Vagina (tissue), 2 donors: Measurements from ENCODE around the gene IP6K1. TPM values are rescaled to one million over a fixed set of nuclear protein-coding genes. Genes with fewer than 3 reads are reported as not detected.
"Not testable (repeated sequence)": the region's sequence is repeated elsewhere in the genome, so short reads cannot be mapped to it uniquely, and the experiment has no call there.

Experiments used
- DNase-seq, 2 donors: peaks; one replicate each; pipeline ENCODE4 v3.0.0-alpha.2; 2017; ENCODE audit errors: extremely low spot score in 2 of 2
- H3K27ac ChIP-seq: fragments of 200-600 bp; sonication (generic); one replicate; pipeline ENCODE4 v1.5.1; 2019
- H3K27me3 ChIP-seq: fragments of 200-600 bp; sonication (generic); one replicate; pipeline ENCODE4 v1.5.1; 2019
- H3K36me3 ChIP-seq, 2 donors: fragments of 200-600 bp; sonication (generic); one replicate each; pipeline ENCODE4 v1.5.1; 2017 to 2019
- H3K4me1 ChIP-seq: fragments of 200-600 bp; sonication (generic); one replicate; pipeline ENCODE4 v1.5.1; 2019
- H3K4me3 ChIP-seq, 2 donors: fragments of 200-600 bp; sonication (generic); 1 replicate in 1 of 2; 2 replicates in 1 of 2; pipeline ENCODE4 v1.5.1; 2016 to 2019
- H3K9me3 ChIP-seq: fragments of 200-600 bp; sonication (generic); one replicate; pipeline ENCODE4 v1.5.1; 2019
- POLR2A ChIP-seq, 2 donors: fragments of 450-650 bp; IDR thresholded peaks; one replicate each; pipeline ENCODE4 v1.6.1; 2017; ENCODE audit warnings: antibody characterized with exemption in 2 of 2, mild to moderate bottlenecking in 2 of 2, moderate library complexity in 2 of 2
- POLR2AphosphoS5 ChIP-seq, 2 donors: sonication (generic); formaldehyde crosslinking; IDR thresholded peaks; one replicate each; pipeline ENCODE4 v1.9.0; 2017; ENCODE audit warnings: antibody characterized with exemption in 2 of 2, mild to moderate bottlenecking in 2 of 2, low read depth in 1 of 2; ENCODE audit not compliant: insufficient read depth in 1 of 2
- intact Hi-C: fragments of 100-400 bp; cut with DNase I; formaldehyde crosslinking; loops from one replicate; pipeline ENCODE4 v1.15.1; 2023
- total RNA-seq: library from RNA; depleted of rRNA; stranded (reverse); fragments of >200 nt; gene quantifications from one replicate; pipeline ENCODE4 v1.2.3, GENCODE V29; 2016
- TF ChIP-seq, protein P1 (sequence below), 3 experiments: fragments of 450-650 bp in 2 of 3; fragments of 200-600 bp in 1 of 3; sonication (generic) in 1 of 3; IDR thresholded peaks; one replicate each; pipeline ENCODE4 v1.5.1; 2017 to 2019; ENCODE audit warnings: antibody characterized with exemption in 3 of 3, mild to moderate bottlenecking in 2 of 3, moderate library complexity in 2 of 3

Gene IP6K1
- 46.2 TPM for total RNA-seq

DNA sequence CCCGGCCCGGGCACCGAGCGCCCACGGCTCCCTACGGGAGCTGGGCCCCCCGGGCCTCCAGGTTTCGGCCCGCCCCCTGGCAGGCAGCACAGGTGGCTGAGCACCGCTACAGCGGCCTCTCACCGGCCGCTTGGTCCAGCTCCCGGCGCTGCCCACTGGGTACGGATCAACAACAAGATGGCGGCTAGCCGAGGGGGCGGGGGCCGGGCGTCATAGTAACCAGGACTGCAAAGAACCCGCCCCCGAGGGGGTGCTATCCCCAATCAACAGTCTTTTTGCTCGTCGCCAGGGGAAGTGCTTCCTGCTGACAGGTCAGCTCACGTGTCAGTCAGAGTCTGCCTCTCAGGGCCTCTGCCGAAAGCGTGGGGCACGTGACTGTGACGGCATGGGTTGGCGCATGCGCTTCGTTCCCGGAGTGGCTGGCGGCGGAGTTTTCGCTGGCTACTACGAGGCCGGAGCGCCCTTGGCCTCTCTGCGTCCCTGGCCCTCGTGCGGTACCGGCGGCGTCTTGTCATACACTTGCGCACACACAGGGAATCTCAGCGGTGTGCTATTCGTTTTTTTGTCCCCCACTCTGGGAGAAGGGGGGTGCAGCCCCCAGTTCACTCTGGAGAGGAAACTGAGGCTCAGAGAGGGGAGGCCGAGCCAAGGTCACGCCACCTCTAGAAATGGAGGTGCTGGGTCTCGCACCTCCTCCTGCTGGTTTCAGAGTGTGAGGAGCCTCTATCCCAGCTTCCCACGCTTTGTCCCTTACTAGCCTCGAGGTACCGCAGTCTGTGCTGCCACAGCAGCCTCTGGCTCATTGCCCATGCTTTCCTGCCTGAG is at the start of gene IP6K1:
Gene IP6K1, minus strand, starts transcription at position 186 of the 825 bp plus-strand sequence. CDS start 38,502 bp downstream, outside the sequence.
- no peaks in the 10 kb centered on the region for H3K36me3 ChIP-seq
- intact Hi-C loops, result no loop called here
- H3K27me3 ChIP-seq, result no peaks in the 10 kb centered on the region
- H3K4me1 ChIP-seq, result peaks cover 46% of the 10 kb centered on the region
- peak in 1 of 2 donors; percentile 100 for DNase-seq
- H3K4me3 ChIP-seq, result peak within 1 kb of the TSS; percentile 74 to 97
- peak; percentile 93 for TF ChIP-seq POLR2AphosphoS5 (IDR thresholded peaks at IDR 0.05; ENCODE audit: insufficient read depth in 1 of 2, low read depth in 1 of 2)
- TF ChIP-seq, protein P1, sequence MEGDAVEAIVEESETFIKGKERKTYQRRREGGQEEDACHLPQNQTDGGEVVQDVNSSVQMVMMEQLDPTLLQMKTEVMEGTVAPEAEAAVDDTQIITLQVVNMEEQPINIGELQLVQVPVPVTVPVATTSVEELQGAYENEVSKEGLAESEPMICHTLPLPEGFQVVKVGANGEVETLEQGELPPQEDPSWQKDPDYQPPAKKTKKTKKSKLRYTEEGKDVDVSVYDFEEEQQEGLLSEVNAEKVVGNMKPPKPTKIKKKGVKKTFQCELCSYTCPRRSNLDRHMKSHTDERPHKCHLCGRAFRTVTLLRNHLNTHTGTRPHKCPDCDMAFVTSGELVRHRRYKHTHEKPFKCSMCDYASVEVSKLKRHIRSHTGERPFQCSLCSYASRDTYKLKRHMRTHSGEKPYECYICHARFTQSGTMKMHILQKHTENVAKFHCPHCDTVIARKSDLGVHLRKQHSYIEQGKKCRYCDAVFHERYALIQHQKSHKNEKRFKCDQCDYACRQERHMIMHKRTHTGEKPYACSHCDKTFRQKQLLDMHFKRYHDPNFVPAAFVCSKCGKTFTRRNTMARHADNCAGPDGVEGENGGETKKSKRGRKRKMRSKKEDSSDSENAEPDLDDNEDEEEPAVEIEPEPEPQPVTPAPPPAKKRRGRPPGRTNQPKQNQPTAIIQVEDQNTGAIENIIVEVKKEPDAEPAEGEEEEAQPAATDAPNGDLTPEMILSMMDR (IDR thresholded peaks at IDR 0.05), result peak in 1 of 3 experiments; percentile 10
- peak in 1 of 2 donors; percentile 62 for TF ChIP-seq POLR2A (IDR thresholded peaks at IDR 0.05)
- peak within 1 kb of the TSS; percentile 96 for H3K27ac ChIP-seq
- H3K9me3 ChIP-seq, result no peaks in the 10 kb centered on the region

DNA sequence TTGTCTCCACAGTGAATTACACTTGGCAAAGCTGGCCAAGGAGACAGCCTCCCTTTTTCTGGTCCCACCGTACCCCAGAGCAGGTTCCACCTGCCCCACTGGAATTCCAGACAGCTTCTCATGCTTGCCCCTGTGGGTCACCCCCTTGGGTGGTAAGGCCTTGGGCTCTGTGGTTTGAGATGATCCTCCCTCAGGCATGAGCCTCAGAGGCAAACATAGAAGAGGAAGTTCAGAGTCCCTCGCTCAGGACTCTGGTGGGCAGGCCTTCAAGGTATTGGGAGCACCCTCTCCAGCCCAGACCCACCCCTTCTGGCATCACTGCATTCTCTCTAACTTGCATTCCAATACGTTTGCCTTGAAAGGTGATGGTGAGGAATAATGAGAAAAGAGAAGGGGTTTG is 45.0 kb upstream of the IP6K1 start:
- no peak for DNase-seq
- no peak for TF ChIP-seq POLR2A (IDR thresholded peaks at IDR 0.05)
- TF ChIP-seq POLR2AphosphoS5 (IDR thresholded peaks at IDR 0.05; ENCODE audit: insufficient read depth in 1 of 2, low read depth in 1 of 2), result no peak
- TF ChIP-seq, protein P1 (IDR thresholded peaks at IDR 0.05), result no peak
- Histone ChIP-seq H3K27me3 (no peaks in the 10 kb centered on the region), H3K4me3 (no peak overlapping the region), H3K36me3 (no peaks in the 10 kb centered on the region), H3K4me1 (no peaks in the 10 kb centered on the region), H3K9me3 (no peaks in the 10 kb centered on the region), H3K27ac (no peak overlapping the region)
- intact Hi-C loops, result no loop called here

DNA sequence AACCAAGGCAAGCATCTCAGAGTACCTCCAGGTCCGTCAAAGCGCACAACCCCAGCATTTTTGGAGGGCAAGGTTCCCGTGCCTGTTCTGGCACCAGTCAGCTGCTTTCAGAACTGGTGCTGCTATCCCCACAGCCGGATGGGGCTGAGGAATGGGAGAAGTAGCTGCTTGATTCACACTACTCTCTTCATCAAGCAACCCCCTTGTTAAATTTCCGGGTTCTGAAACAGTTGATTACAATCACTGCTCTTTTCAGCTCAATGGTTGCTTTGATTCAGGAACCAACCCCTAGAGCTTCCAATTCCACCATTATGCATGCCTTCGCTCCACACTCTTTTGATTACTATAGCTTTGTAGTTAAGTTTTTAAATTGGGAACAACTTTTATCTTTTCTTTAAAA is 39.7 kb upstream of the IP6K1 start:
- Histone ChIP-seq H3K27me3 (no peaks in the 10 kb centered on the region), H3K4me1 (no peaks in the 10 kb centered on the region), H3K4me3 (no peak overlapping the region), H3K9me3 (no peaks in the 10 kb centered on the region), H3K36me3 (no peaks in the 10 kb centered on the region), H3K27ac (no peak overlapping the region)
- no peak for TF ChIP-seq POLR2AphosphoS5 (IDR thresholded peaks at IDR 0.05; ENCODE audit: insufficient read depth in 1 of 2, low read depth in 1 of 2)
- TF ChIP-seq, protein P1 (IDR thresholded peaks at IDR 0.05), result no peak
- TF ChIP-seq POLR2A (IDR thresholded peaks at IDR 0.05), result no peak
- DNase-seq, result no peak
- intact Hi-C loops, result no loop called here

DNA sequence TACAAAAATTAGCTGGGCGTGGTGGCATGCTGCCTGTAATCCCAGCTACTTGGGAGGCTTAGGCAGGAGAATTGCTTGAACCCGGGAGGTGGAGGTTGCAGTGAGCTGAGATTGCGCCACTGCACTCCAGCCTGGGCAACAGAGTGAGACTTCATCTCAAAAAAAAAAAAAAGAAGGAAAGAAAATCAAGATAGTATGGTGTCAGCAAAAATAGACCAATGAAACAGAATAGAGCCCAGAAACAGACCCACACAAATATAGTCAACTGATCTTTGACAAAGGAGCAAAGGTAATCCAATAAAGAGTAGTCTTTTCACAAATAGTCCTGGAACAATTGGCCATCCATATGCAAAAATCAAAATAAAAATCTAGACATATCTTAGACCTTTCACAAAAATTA is 36.8 kb upstream of the IP6K1 start:
- intact Hi-C loops, H3K9me3 ChIP-seq, H3K36me3 ChIP-seq, H3K4me1 ChIP-seq, DNase-seq, H3K4me3 ChIP-seq, H3K27ac ChIP-seq, H3K27me3 ChIP-seq: not testable (repeated sequence)

DNA sequence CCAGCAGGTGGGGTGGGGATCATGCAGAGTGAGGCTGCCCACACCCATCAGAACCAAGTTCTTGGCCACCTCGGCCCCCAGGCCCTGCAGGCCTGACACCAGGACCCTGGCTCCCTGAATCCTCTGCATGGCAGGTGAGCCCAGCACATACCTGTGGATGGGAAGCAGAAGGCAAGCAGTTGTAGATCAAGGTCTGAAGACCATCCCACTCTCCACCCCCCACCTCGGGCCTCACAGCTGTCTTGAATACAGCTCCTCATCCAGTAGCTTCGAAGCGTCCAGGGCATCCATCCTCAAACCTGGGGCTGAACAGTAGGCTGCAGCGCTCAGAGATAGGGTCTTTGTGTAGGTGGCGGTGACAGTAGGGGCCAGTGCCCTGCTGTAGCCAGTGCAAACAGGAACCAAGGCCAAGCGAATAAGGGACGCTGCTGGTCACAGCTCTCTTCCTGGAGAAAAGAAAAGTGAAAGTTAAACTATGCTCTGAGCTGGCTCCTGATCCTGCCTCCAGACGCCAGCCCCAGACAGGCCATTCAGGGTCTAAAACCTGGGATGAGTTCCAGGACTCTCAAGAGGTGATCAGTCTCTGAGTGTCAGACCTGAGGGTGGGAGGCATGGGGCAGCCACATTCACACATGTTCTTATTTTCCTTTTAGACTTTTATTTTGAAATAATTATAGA is 27.3 kb upstream of the IP6K1 start, which contains the start of gene UBA7:
Gene UBA7, minus strand, starts transcription at position 457 of the 678 bp plus-strand sequence. Its CDS starts 166 bp downstream, at position 291.
- no peak for DNase-seq
- no peaks in the 10 kb centered on the region for H3K9me3 ChIP-seq
- intact Hi-C loops, result no loop called here
- H3K4me3 ChIP-seq, result peak within 1 kb of the TSS; percentile 40 to 55
- H3K27me3 ChIP-seq, result no peaks in the 10 kb centered on the region
- TF ChIP-seq POLR2AphosphoS5 (IDR thresholded peaks at IDR 0.05; ENCODE audit: insufficient read depth in 1 of 2, low read depth in 1 of 2) (peak; percentile 44 to 48), POLR2A (IDR thresholded peaks at IDR 0.05) (no peak)
- TF ChIP-seq, protein P1 (IDR thresholded peaks at IDR 0.05), result no peak
- H3K36me3 ChIP-seq, result peaks cover 0 to 16% of the 10 kb centered on the region in 2 donors
- peak within 1 kb of the TSS; percentile 65 for H3K27ac ChIP-seq
- peaks cover 32% of the 10 kb centered on the region for H3K4me1 ChIP-seq
